K562 (cell line): ENCODE data around the gene ABCB9. TPM values are rescaled to one million over a fixed set of nuclear protein-coding genes. Genes with fewer than 3 reads are reported as not detected.

ENCODE experiments used
- CHD2 ChIP-seq: IDR thresholded peaks from 2 replicates; pipeline ENCODE4 v1.6.1; 2011; ENCODE audit warnings: low read depth, low read length
- JUN ChIP-seq, 2 experiments: sonication (generic) in 1 of 2; formaldehyde crosslinking in 1 of 2; IDR thresholded peaks; 2 replicates each; pipeline versions ENCODE4 v1.6.1 to v1.8.0; 2012 to 2022; ENCODE audit warnings: borderline replicate concordance in 2 of 2, mild to moderate bottlenecking in 2 of 2, improper control_type of control experiment in 1 of 2, low read depth in 1 of 2, low read length in 1 of 2, missing genetic modification reagents in 1 of 2
- LARP7 ChIP-seq: fragments of 450-650 bp; IDR thresholded peaks from 2 replicates; pipeline ENCODE4 v1.6.1; 2016
- MTF1 ChIP-seq: fragments of 250-450 bp; sonication (Bioruptor Pico); IDR thresholded peaks from 2 replicates; pipeline ENCODE4 v1.9.0; 2021; ENCODE audit warnings: moderate library complexity, mild to moderate bottlenecking, inconsistent platforms, borderline replicate concordance
- NUFIP1 ChIP-seq: fragments of 450-650 bp; IDR thresholded peaks from 2 replicates; pipeline ENCODE4 v1.6.1; 2018; ENCODE audit not compliant: partially characterized antibody
- RBM34 ChIP-seq: fragments of 200-400 bp; formaldehyde crosslinking; IDR thresholded peaks from 2 replicates; pipeline ENCODE4 v1.6.1; 2018; ENCODE audit warnings: low read length, borderline replicate concordance; ENCODE audit not compliant: insufficient read depth
- SREBF2 ChIP-seq: sonication (generic); formaldehyde crosslinking; IDR thresholded peaks from 2 replicates; pipeline ENCODE4 v1.4.0; 2020; ENCODE audit warnings: mild to moderate bottlenecking, missing genetic modification reagents
- TAL1 ChIP-seq: fragments of 450-650 bp; IDR thresholded peaks from 2 replicates; pipeline ENCODE4 v1.6.1; 2016; ENCODE audit warnings: mild to moderate bottlenecking
- TEAD2 ChIP-seq: fragments of 450-650 bp; IDR thresholded peaks from 2 replicates; pipeline ENCODE4 v1.6.1; 2016; ENCODE audit warnings: missing genetic modification characterization, control low read depth, missing compliant biosample characterization
- ZNF12 ChIP-seq: sonication (generic); formaldehyde crosslinking; IDR thresholded peaks from 2 replicates; pipeline ENCODE4 v1.4.0; 2020; ENCODE audit warnings: mild to moderate bottlenecking, missing genetic modification reagents
- ZNF143 ChIP-seq: sonication (generic); formaldehyde crosslinking; IDR thresholded peaks from 2 replicates; pipeline ENCODE4 v1.9.0; 2022; ENCODE audit warnings: mild to moderate bottlenecking, missing genetic modification reagents
- ZNF217 ChIP-seq: sonication (generic); formaldehyde crosslinking; IDR thresholded peaks from 2 replicates; pipeline ENCODE4 v1.8.0; 2022; ENCODE audit warnings: mild to moderate bottlenecking, missing genetic modification reagents
- ZNF584 ChIP-seq: fragments of 200-800 bp; sonication (Bioruptor generic); IDR thresholded peaks from 2 replicates; pipeline ENCODE4 v1.6.1; 2016; ENCODE audit warnings: low read depth, mild to moderate bottlenecking, missing genetic modification characterization, missing compliant biosample characterization
- polyA plus RNA-seq, 8 experiments: library from polyadenylated mRNA; depleted of rRNA in 4 of 8; stranded (reverse) in 5 of 8; unstranded in 3 of 8; fragments of >200 nt; fragmentation: Nextera tagmentation in 2 of 8; fragmentation: Illumina TruSeq in 1 of 8; extraction: Ambion mirVana in 2 of 8; extraction: Trizol in 1 of 8; gene quantifications; 2 replicates each; pipeline versions ENCODE4 v1.2.1 to v1.2.3, GENCODE V29; 2011 to 2014; ENCODE audit warnings: inconsistent platforms in 1 of 8, missing spikeins in 1 of 8
- total RNA-seq, 7 experiments: library from RNA; depleted of rRNA in 6 of 7; stranded (reverse); fragments of >200 nt in 6 of 7; fragmentation: Illumina TruSeq in 2 of 7; extraction: Trizol in 2 of 7; gene quantifications; 2 replicates each; pipeline versions ENCODE4 v1.2.1 to v1.2.3, GENCODE V29; 2011 to 2021; ENCODE audit warnings: low replicate concordance in 1 of 7
- TF ChIP-seq, protein P1 (sequence below), 2 experiments: fragments of 450-650 bp; IDR thresholded peaks; 2 replicates each; pipeline ENCODE4 v1.6.1; 2018; ENCODE audit warnings: mild to moderate bottlenecking in 2 of 2, low read depth in 1 of 2; ENCODE audit not compliant: partially characterized antibody in 2 of 2
- TF ChIP-seq, protein P2 (sequence below), 3 experiments: fragments of 200-800 bp in 1 of 3; sonication (Bioruptor generic) in 1 of 3; sonication (generic) in 1 of 3; formaldehyde crosslinking in 1 of 3; IDR thresholded peaks; 2 replicates each; pipeline versions ENCODE4 v1.6.1 to v1.8.0; 2016 to 2022; ENCODE audit warnings: mild to moderate bottlenecking in 2 of 3, missing compliant biosample characterization in 2 of 3, missing genetic modification characterization in 2 of 3, missing genetic modification reagents in 1 of 3
- TF ChIP-seq, protein P3 (sequence below): IDR thresholded peaks from 3 replicates; pipeline ENCODE4 v1.6.1; 2011; ENCODE audit warnings: borderline replicate concordance, mild to moderate bottlenecking; ENCODE audit not compliant: insufficient read length, insufficient read depth
- TF ChIP-seq, protein P4 (sequence below): IDR thresholded peaks from 2 replicates; pipeline ENCODE4 v1.6.1; 2016; ENCODE audit warnings: missing genetic modification characterization, missing compliant biosample characterization
- TF ChIP-seq, protein P5 (sequence below): fragments of 250-450 bp; sonication (Bioruptor Pico); IDR thresholded peaks from 2 replicates; pipeline ENCODE4 v1.5.0; 2020; ENCODE audit warnings: mild to moderate bottlenecking

The ABCB9 gene
- total and polyA plus RNA-seq, 9 of the 15 experiments (the other 6 are each of a cell fraction or from before 2014, with no cell fraction given): 0.20 to 12.6 (median 6.2) TPM

DNA sequence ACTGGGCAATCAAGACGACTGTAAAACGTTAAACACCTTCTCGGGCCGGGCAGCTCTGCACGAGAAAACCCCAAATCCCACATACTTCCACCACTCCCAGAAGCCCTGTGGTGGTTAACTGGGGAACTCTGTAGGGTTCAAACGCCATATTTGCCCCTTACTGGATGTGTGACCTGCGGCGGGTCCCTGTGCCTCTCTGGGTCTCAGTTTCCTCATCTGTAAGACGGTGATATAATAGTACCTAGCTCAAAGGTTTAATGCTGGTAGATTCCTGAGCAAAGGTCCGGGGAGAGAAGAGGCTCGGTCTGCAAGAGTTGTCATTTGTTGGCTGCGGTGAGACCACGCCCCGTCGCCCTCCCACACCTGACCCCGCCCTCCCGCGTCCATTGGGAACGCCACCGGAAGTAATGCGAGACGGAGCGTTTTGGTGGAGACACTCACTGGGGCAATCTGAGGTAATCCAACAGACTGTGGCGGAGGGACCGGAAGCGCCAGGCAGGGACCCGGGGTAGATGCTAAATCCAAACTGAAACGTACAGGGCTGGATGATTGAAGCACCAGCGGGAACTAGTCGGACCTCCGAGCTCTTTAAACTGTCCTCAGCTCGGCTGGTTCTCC lies 8.1 kb upstream of the ABCB9 start (continued):
- TF ChIP-seq, protein P1, sequence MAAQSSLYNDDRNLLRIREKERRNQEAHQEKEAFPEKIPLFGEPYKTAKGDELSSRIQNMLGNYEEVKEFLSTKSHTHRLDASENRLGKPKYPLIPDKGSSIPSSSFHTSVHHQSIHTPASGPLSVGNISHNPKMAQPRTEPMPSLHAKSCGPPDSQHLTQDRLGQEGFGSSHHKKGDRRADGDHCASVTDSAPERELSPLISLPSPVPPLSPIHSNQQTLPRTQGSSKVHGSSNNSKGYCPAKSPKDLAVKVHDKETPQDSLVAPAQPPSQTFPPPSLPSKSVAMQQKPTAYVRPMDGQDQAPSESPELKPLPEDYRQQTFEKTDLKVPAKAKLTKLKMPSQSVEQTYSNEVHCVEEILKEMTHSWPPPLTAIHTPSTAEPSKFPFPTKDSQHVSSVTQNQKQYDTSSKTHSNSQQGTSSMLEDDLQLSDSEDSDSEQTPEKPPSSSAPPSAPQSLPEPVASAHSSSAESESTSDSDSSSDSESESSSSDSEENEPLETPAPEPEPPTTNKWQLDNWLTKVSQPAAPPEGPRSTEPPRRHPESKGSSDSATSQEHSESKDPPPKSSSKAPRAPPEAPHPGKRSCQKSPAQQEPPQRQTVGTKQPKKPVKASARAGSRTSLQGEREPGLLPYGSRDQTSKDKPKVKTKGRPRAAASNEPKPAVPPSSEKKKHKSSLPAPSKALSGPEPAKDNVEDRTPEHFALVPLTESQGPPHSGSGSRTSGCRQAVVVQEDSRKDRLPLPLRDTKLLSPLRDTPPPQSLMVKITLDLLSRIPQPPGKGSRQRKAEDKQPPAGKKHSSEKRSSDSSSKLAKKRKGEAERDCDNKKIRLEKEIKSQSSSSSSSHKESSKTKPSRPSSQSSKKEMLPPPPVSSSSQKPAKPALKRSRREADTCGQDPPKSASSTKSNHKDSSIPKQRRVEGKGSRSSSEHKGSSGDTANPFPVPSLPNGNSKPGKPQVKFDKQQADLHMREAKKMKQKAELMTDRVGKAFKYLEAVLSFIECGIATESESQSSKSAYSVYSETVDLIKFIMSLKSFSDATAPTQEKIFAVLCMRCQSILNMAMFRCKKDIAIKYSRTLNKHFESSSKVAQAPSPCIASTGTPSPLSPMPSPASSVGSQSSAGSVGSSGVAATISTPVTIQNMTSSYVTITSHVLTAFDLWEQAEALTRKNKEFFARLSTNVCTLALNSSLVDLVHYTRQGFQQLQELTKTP (IDR thresholded peaks at IDR 0.05; ENCODE audit: low read depth in 1 of 2, partially characterized antibody in 2 of 2): peak in 1 of 2 experiments; percentile 18
- no peak for TF ChIP-seq ZNF584
- no peak for TF ChIP-seq NUFIP1
- TF ChIP-seq ZNF12: no peak
- TF ChIP-seq, protein P2, sequence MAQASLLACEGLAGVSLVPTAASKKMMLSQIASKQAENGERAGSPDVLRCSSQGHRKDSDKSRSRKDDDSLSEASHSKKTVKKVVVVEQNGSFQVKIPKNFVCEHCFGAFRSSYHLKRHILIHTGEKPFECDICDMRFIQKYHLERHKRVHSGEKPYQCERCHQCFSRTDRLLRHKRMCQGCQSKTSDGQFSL (CRISPR knock-in tag; IDR thresholded peaks at IDR 0.05): peak; percentile 30; the same call in 1 of the 2 replicates
- TF ChIP-seq, protein P2 (tag; IDR thresholded peaks at IDR 0.05): no peak; a peak in 1 of 4 replicates
- TF ChIP-seq ZNF217 (CRISPR knock-in tag): no peak
- TF ChIP-seq, protein P3, sequence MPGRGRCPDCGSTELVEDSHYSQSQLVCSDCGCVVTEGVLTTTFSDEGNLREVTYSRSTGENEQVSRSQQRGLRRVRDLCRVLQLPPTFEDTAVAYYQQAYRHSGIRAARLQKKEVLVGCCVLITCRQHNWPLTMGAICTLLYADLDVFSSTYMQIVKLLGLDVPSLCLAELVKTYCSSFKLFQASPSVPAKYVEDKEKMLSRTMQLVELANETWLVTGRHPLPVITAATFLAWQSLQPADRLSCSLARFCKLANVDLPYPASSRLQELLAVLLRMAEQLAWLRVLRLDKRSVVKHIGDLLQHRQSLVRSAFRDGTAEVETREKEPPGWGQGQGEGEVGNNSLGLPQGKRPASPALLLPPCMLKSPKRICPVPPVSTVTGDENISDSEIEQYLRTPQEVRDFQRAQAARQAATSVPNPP: no peak
- peak; percentile 78 for TF ChIP-seq JUN (IDR thresholded peaks at IDR 0.05; ENCODE audit: borderline replicate concordance, low read depth, low read length)
- no peak for TF ChIP-seq JUN (CRISPR knock-in tag; IDR thresholded peaks at IDR 0.05; ENCODE audit: borderline replicate concordance)
- TF ChIP-seq, protein P4, sequence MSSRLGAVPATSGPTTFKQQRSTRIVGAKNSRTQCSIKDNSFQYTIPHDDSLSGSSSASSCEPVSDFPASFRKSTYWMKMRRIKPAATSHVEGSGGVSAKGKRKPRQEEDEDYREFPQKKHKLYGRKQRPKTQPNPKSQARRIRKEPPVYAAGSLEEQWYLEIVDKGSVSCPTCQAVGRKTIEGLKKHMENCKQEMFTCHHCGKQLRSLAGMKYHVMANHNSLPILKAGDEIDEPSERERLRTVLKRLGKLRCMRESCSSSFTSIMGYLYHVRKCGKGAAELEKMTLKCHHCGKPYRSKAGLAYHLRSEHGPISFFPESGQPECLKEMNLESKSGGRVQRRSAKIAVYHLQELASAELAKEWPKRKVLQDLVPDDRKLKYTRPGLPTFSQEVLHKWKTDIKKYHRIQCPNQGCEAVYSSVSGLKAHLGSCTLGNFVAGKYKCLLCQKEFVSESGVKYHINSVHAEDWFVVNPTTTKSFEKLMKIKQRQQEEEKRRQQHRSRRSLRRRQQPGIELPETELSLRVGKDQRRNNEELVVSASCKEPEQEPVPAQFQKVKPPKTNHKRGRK (tag): no peak
- TF ChIP-seq TAL1: peak; percentile 3; the same call in 1 of the 2 replicates
- TF ChIP-seq ZNF143 (CRISPR knock-in tag): no peak
- TF ChIP-seq MTF1 (CRISPR knock-in tag): no peak
- TF ChIP-seq CHD2: no peak
- TF ChIP-seq, protein P5, sequence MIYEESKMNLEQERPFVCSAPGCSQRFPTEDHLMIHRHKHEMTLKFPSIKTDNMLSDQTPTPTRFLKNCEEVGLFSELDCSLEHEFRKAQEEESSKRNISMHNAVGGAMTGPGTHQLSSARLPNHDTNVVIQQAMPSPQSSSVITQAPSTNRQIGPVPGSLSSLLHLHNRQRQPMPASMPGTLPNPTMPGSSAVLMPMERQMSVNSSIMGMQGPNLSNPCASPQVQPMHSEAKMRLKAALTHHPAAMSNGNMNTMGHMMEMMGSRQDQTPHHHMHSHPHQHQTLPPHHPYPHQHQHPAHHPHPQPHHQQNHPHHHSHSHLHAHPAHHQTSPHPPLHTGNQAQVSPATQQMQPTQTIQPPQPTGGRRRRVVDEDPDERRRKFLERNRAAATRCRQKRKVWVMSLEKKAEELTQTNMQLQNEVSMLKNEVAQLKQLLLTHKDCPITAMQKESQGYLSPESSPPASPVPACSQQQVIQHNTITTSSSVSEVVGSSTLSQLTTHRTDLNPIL (CRISPR knock-in tag): no peak
- no peak for TF ChIP-seq SREBF2 (CRISPR knock-in tag)
- no peak for TF ChIP-seq TEAD2 (tag)
- TF ChIP-seq RBM34: no peak
- TF ChIP-seq LARP7: no peak
